Neutrophil (primary cell): ENCODE results near the gene RAB8B.

Experiments used
- H3K27ac ChIP-seq: fragments of 200-600 bp; sonication (generic); 2 replicates; pipeline ENCODE4 v1.5.1; 2016; ENCODE audit warnings: mild to moderate bottlenecking, moderate library complexity
- H3K27me3 ChIP-seq: fragments of 200-600 bp; sonication (generic); 2 replicates; pipeline ENCODE4 v1.6.0; 2016; ENCODE audit warnings: mild to moderate bottlenecking
- H3K36me3 ChIP-seq: fragments of 200-600 bp; sonication (generic); 2 replicates; pipeline ENCODE4 v1.5.1; 2017
- H3K4me1 ChIP-seq, 2 experiments: fragments of 200-600 bp in 1 of 2; sonication (generic) in 1 of 2; 1 replicate in 1 of 2; 2 replicates in 1 of 2; pipeline versions ENCODE4 v1.5.1 to v1.6.1; 2013 to 2016; ENCODE audit warnings: low read depth in 1 of 2, low read length in 1 of 2, mild to moderate bottlenecking in 1 of 2, moderate library complexity in 1 of 2; ENCODE audit not compliant: control insufficient read depth in 1 of 2, insufficient read depth in 1 of 2
- H3K4me3 ChIP-seq, 2 experiments: fragments of 200-600 bp in 1 of 2; sonication (generic) in 1 of 2; 1 replicate in 1 of 2; 2 replicates in 1 of 2; pipeline ENCODE4 v1.5.1; 2013 to 2016; ENCODE audit warnings: low read depth in 1 of 2, low read length in 1 of 2, mild to moderate bottlenecking in 1 of 2, moderate library complexity in 1 of 2
- H3K9me3 ChIP-seq: fragments of 200-600 bp; sonication (generic); 2 replicates; pipeline ENCODE4 v1.5.1; 2016
- TF ChIP-seq, protein P1 (sequence below): fragments of 200-600 bp; sonication (generic); IDR thresholded peaks from 2 replicates; pipeline ENCODE4 v1.5.1; 2016; ENCODE audit warnings: antibody characterized with exemption

RAB8B gene

DNA sequence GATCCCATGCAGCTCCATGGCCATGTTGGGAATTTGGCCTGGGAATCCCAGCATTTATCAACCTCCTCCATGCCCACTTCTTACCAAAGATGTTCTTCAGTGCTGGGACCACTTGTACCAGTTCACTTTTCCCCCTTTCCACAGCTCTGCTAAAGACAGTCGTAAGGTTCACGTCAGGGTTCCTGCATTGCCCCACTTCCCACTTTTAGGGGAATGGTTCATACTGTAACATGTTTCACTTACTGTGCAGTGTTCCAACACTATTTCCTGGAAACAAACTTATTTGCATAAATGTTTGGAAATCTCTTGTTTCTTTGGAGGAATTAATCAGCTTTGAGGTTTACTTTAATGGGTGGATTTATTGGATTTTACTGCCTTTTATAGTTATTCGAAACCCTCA lies 105.0 kb downstream of the RAB8B start:
- Histone ChIP-seq H3K36me3 (peaks cover 25% of the 10 kb centered on the region), H3K27me3 (no peaks in the 10 kb centered on the region), H3K27ac (peak overlapping the region; percentile 29), H3K9me3 (no peaks in the 10 kb centered on the region), H3K4me3 (no peak overlapping the region), H3K4me1 (peaks cover 16 to 28% of the 10 kb centered on the region in 2 experiments)
- TF ChIP-seq, protein P1, sequence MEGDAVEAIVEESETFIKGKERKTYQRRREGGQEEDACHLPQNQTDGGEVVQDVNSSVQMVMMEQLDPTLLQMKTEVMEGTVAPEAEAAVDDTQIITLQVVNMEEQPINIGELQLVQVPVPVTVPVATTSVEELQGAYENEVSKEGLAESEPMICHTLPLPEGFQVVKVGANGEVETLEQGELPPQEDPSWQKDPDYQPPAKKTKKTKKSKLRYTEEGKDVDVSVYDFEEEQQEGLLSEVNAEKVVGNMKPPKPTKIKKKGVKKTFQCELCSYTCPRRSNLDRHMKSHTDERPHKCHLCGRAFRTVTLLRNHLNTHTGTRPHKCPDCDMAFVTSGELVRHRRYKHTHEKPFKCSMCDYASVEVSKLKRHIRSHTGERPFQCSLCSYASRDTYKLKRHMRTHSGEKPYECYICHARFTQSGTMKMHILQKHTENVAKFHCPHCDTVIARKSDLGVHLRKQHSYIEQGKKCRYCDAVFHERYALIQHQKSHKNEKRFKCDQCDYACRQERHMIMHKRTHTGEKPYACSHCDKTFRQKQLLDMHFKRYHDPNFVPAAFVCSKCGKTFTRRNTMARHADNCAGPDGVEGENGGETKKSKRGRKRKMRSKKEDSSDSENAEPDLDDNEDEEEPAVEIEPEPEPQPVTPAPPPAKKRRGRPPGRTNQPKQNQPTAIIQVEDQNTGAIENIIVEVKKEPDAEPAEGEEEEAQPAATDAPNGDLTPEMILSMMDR = no peak

DNA sequence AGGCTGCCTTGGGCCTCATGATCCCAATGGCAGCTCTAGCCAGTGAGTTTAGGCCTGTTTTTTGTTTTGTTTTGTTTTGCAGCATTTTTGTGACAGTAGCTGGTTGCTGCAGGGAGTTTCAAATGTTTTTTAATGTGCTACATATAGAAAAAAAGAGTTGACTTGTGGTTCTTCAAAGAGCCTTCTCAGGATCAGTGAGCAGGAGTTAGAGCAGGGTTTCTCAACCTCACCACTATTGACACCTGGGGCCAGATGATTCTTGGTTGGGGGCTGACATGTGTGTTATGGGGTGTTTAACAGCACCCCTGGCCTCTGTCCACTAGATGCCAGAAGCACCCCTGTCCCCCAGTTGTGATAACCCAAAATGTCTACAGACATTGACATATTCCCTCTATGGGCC lies 105.9 kb downstream of the RAB8B start:
- no peaks in the 10 kb centered on the region for H3K27me3 ChIP-seq
- peaks cover 33% of the 10 kb centered on the region for H3K36me3 ChIP-seq
- TF ChIP-seq, protein P1 = no peak
- H3K4me3 ChIP-seq = no peak overlapping the region
- peak overlapping the region; percentile 26 for H3K27ac ChIP-seq
- H3K9me3 ChIP-seq = no peaks in the 10 kb centered on the region
- H3K4me1 ChIP-seq = peaks cover 16 to 28% of the 10 kb centered on the region in 2 experiments

DNA sequence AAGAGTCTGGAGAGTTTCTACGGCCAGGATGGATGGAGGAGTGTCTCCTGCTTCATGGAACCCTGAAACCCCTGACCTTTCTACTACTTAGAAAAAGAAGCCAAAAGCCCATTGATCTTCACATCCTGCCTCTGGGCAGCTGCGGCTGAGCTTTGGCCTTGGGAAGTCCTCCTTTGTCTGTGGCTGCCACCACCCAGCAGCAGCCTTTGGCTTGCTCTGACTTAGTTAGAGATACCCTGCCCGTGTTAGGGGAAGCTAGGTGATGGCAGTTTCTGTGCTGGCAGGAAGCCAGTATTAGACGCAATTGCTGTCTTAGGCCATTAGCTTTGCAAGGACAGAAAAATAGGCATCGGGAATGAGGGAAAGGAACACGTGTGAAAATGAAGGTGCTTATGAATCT lies 106.8 kb downstream of the RAB8B start:
- H3K36me3 ChIP-seq = peaks cover 42% of the 10 kb centered on the region
- TF ChIP-seq, protein P1 = no peak

DNA sequence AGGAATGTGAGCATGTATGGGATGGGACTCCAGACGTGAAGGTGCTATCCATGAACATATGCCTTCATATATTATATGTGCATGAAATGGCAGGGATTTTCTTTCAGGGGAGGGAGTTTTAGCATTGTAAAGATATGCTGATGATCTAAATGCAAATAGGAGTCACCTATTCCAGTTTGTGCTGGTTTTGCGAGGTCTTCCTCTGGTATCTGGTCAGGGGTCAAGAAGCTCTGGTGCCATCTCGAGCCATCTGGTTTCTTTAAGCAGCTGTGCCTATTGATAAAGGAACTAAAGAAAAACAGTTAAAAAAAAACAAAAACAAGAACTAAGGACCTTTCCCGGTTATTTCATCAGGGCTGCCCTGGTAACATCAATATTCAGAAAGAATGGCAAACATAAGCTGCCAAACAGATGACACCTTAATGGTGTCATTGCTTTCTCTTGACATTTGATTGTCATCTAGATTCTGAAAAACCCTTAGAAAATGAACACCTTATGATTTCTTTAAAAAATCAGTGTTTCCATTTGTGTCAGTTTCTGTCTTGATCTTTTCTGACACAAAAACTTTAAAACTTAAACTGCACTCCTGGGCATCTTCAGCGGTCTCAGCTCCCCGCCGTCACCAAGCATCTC lies 110.7 kb downstream of the RAB8B start:
- TF ChIP-seq, protein P1 = no peak
- Histone ChIP-seq H3K27ac (no peak overlapping the region), H3K4me1 (peaks cover 4 to 13% of the 10 kb centered on the region in 2 experiments), H3K4me3 (no peak overlapping the region), H3K27me3 (no peaks in the 10 kb centered on the region), H3K9me3 (no peaks in the 10 kb centered on the region), H3K36me3 (peaks cover 76% of the 10 kb centered on the region)

More for the DNA sequence above, 106.8 kb downstream of the RAB8B start:
- Histone ChIP-seq H3K27ac (no peak overlapping the region), H3K27me3 (no peaks in the 10 kb centered on the region), H3K9me3 (no peaks in the 10 kb centered on the region), H3K4me3 (no peak overlapping the region), H3K4me1 (peaks cover 16 to 28% of the 10 kb centered on the region in 2 experiments)

DNA sequence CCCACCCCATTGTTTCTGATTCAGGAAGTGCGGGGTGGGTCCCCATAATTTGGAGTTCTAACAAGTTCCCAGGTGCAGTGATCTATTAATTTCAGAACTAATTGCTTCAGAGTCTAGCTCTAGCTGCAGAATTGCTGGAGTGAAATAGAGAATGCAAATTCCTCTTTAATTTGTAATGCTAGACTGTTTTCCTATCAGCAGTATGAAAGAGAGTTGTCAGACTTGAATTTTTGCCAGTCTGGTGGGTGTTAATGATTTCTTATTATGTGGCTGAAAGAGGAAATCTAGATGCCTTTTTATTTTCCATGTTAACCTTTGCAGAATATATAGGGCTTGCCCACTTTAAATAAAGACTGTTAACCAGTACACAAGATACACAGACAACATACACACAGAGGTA lies 111.7 kb downstream of the RAB8B start:
- peaks cover 82% of the 10 kb centered on the region for H3K36me3 ChIP-seq
- H3K4me1 ChIP-seq = peaks cover 0 to 4% of the 10 kb centered on the region in 2 experiments
- H3K27me3 ChIP-seq = no peaks in the 10 kb centered on the region
- H3K27ac ChIP-seq = no peak overlapping the region
- TF ChIP-seq, protein P1 = no peak
- no peaks in the 10 kb centered on the region for H3K9me3 ChIP-seq
- no peak overlapping the region for H3K4me3 ChIP-seq
